GM21381 (cell line): ENCODE measurements around the gene EDA.
"Not testable (repeated sequence)": the region's sequence is repeated elsewhere in the genome, so short reads cannot be mapped to it uniquely, and the experiment has no call there.

Experiments used
- ATAC-seq: cut with Tn5 transposase; IDR thresholded peaks from one replicate; pipeline ENCODE4 v1.9.1; 2021; ENCODE audit warnings: mild to moderate bottlenecking, moderate library complexity; ENCODE audit not compliant: unreplicated experiment

EDA gene

GRCh38 chrX:69741721-69742120 lies 125.8 kb downstream of the EDA start:
- ATAC-seq: no peak

- no peak for ATAC-seq
Observed at GRCh38 chrX:69746051-69746450, 130.1 kb downstream of the EDA start.

GRCh38 chrX:69748055-69748454 lies 132.1 kb downstream of the EDA start:
- ATAC-seq: no peak

- no peak for ATAC-seq
Observed at GRCh38 chrX:69759921-69760625, 144.2 kb downstream of the EDA start.

DNA sequence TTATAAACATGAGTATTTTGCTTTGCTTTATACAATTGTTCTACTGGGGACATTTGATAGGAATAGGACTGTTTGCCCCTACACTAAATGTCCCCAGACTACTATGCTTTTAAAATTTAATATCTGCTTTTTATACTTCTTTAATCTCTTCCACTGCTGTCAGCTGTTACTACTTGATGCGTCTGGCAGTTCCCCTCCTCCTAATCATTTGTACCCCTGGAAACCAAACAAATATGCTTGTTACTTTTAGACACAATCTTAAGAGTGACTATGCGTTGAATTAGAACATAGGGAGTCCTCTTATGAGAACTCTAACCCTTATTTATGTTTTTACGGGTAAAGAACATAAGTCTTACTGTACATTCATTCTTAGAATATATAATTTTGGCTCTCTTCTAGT lies 145.7 kb downstream of the EDA start:
- no peak for ATAC-seq

GRCh38 chrX:69762340-69762739 lies 146.4 kb downstream of the EDA start:
- ATAC-seq: no peak

DNA sequence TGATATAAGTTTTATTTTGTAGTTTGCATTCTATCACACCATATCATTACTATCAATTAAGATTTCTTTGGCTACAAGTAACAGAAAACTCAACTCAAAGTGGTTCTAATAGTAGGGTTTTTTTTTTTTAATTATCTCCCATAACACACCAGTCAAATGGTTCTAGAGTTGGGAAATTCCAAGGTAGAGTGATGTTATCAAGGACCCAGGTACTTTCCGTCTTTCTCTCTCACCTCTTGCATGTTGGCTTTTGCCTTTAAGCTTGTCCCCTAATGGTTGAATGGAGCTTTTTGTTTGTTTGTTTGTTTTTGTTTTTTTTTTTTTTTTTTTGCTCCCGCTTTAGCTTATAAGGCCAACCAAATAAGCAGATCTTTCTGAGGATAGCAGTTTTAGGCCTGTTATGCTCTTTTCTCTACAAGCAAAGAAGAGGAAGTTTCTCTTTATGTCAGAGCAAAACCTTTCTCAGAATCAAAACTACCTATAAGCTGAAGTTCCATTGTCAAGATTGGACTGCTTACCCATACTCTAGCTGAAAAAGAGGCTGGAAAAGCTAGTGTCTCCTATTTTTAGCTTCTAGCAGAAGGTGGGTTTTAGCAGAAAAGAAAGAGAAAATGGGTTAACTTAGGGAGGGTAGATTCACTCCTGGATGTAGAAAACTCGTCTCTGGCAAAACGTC lies 177.5 kb downstream of the EDA start:
- ATAC-seq: no peak

DNA sequence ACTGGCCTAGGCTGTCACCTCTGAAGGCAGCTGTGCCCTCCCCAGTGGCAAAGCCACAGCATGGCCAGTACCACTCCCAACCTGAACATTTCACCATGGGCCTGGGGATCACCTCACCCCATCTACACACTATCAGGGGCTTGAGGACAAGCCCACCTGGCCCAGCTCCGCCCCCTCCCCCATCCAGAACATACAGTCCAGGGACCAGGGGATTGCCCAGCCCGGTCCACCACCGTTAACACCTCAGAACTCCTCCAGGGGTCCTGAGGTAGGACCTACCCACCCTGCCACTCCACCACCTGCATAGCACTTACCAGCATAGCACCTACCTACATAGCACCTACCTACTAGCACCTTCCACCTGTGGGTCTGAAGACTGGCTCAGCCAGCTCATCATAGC lies 179.8 kb downstream of the EDA start:
- ATAC-seq: no peak

DNA sequence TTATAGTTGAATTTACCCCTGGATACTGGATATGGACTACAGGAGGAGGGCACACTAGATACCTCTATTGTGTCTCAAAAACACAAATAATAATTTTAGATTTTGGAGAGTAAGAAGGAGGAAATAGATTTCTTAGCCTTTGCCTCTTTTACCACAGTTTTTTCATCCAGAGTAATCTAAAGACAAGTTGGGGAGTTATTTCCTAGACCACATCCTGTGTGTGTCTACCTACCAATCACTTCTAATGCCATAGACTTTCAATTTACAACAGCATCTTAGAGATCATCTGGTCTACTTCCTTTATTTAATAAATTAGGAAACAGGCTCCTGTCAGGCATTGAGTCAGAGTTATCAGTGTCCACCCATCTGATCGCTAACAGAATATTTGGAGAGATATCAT lies 191.5 kb downstream of the EDA start:
- no peak for ATAC-seq

DNA sequence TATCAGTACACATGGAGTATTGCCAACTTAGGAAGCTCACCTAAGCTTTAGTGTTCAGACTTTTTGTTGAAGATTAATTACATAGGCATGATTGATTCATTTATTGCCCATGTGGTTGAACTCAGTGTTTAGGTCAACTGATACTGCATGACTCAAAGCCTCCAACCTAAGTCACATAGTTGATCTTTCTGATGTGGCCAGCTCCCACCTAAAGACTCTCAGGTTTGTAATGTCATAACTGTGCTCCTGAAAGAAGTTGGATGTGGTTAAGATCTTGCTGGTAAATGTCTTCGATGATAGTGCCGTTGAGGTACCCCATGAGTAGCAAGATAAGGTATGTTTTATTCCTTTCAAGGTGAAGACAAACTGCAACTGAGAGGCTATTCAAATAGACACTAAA lies 192.5 kb downstream of the EDA start:
- no peak for ATAC-seq

DNA sequence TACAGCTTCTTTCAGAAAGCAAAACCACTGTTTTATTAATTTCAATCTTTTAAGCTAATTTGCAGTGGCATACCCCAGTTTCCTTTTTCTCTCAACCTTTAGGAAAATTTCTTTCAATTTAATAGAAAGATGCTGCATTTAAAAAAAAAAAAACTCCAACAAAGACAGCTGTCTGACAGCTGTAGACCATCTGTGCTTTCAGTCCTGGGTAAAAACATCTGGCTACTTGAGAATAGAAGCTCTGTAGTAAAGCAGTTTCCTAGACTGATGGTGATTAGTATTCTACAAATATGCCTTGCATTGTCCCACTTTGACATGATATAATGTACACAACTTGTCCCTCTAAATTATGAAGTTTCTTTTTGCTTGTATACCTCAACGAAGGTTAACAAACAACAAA lies 197.8 kb downstream of the EDA start:
- ATAC-seq: no peak

- ATAC-seq: no peak
Observed at GRCh38 chrX:69815063-69815462, 199.2 kb downstream of the EDA start.

DNA sequence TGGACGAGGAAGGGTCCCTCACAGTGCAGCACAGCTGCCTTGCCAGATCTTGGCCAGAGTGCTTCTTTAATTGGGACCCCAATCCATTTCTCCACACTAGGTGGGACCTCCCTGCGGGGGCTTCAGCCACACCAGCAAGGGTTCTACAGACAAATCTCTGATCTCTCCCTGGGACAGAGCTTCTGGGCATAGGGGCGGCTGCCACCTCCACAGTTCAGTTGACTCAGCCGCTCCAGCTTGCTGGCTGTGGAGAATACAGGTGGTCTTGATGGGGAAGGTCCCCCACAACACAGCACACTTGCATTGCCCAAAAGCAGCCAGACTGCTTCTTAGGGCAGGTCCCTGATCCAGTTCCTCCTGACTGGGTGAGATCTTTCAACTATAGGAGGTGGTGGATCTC lies 199.6 kb downstream of the EDA start:
- no peak for ATAC-seq

- ATAC-seq: no peak
Observed at GRCh38 chrX:69844636-69845035, 228.7 kb downstream of the EDA start.

DNA sequence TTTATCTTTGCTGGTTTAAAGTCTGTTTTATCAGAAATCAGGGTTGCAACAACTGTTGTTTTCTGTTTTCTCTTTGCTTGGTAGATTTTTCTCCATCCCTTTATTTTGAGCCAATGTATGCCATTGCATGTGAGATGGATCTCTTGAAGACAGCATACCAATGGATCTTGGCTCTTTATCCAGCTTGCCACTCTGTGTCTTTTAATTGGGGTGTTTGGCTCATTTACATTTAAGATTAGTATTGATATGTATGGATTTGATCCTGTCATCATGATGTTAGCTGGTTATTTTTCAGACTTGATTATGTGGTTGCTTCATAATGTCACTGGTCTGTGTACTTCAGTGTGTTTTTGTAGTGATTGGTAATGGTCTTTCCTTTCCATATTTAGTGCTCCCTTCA lies 244.1 kb downstream of the EDA start:
- not testable (repeated sequence) for ATAC-seq

DNA sequence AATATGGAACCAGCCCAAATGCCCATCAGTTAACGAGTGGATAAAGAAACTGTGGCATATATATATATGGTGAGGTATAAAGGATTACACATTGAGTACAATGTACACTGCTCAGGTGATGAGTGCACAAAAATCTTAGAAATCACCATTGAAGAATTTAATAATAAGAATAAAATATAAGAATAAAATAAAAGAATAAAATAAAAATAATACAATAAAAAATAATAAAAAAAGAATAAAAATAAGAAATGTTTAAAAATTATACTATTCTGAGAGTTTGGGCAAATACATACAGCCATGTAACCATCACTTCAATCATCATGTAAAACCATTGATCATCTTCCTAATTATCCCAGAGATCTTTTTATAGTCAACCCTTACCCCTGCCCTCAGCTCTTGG lies 260.3 kb downstream of the EDA start:
- no peak for ATAC-seq

DNA sequence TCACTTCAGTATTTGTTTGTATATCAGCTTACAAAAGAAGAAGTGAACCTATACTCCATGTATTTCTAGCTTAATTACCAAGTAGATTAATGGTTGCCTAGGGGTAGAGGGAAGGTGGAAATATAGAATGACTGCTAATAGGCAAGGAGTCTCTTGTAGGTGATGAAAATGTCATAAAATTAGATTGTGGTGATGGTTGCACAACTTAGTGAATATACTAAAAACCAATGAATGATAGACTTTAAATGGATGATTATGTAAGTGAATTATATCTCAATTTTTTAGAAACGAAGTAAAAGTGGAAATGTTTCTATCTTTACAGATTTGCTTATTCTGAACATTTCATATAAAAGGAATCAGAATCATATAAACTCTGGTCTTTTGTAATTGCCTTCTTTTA lies 268.3 kb downstream of the EDA start:
- ATAC-seq: no peak

DNA sequence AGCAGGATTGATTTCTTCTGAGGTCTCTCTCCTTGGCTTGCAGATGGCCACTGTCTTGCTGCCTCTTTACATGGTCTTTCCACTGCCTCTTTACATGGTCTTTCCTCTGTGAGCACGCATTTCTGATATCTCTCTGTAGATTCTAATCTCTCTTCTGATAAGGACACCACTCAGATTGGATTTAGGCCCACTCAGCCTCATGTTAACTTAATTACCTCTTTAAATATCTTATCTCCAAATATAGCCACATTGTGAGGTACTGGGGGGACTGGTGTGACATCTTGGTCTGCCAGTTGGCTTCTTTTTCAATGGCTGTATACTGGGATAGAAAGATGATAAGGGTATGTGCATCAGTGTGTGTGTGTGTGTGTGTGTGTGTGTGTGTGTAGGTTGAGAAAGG lies 280.1 kb downstream of the EDA start:
- ATAC-seq: no peak

- ATAC-seq: no peak
Observed at GRCh38 chrX:69900491-69900890, 284.6 kb downstream of the EDA start.

DNA sequence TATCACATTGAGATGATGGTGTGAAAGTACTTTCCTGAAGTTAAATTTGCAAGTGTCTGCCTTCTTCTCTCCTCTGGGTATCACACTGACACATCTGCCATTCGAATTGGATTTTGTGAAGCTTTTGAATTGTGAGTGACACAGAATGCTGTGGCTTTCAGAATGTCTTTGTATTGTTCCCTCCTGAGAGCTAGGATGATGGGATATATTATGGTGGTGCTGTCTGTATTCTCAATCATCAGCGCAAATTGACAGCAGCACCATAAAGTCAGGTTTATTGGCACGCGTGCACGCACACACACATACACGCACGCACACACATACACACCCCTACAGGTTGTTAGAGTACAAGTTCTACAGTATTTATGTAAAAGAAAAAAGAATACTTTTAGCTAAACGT lies 290.5 kb downstream of the EDA start:
- ATAC-seq: no peak

DNA sequence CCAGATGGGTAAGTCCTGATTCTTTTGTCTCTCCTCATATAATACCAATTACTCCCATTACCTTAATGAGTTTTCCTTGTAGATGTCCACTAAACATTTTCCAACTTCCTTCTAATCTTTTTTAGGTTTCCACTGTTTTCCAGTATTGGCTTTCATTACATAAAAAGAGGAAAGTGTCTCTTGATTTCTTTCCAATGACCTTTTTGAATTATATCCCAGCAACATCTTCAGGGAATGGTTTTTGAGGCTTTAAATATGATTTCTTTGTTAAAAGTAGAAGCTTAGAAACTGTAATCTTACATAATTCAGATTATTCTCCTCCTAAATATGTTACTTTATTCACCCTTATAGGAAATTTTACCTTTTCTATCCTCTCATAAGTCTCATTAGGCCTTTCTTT lies 298.9 kb downstream of the EDA start:
- ATAC-seq: no peak

- no peak for ATAC-seq
Observed at GRCh38 chrX:69919749-69920148, 303.8 kb downstream of the EDA start.

DNA sequence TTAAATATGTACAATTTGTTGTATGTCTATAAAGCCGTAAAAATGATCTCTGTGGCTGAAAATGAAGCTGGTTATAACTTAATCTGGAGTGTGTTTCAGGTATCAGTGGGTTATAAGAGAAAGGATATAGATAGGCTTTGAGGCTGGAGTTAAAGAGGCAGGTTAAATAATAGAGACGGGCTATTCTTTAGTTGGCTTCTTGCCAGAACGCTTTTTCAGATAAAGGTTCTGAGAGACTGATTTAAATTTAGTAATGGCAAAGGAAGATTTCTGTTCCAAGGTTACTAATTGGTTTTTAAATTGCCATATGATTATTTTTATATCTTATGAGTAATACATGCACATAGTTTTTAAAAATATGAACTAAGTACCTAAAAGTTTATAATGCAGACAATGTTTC lies 316.4 kb downstream of the EDA start:
- no peak for ATAC-seq
